Measurements from ENCODE around the gene SDR42E2. TPM values are rescaled to one million over a fixed set of nuclear protein-coding genes. Genes with fewer than 3 reads are reported as not detected.
A peak's percentile ranks its signal among the peaks of the same experiment; 100 is the strongest.

The SDR42E2 gene
- total and polyA plus RNA-seq, 2 donors from 2014 or later: not detected

GRCh38 chr16:22189473-22190080, 27.3 kb downstream of the SDR42E2 start:
- intact Hi-C loops (cut with DNase I): loop anchor here (5.0 kb wide), 1 partner anchor 187 kb away; the partner anchor contains the start of gene PDZD9
- TF ChIP-seq, protein P1, sequence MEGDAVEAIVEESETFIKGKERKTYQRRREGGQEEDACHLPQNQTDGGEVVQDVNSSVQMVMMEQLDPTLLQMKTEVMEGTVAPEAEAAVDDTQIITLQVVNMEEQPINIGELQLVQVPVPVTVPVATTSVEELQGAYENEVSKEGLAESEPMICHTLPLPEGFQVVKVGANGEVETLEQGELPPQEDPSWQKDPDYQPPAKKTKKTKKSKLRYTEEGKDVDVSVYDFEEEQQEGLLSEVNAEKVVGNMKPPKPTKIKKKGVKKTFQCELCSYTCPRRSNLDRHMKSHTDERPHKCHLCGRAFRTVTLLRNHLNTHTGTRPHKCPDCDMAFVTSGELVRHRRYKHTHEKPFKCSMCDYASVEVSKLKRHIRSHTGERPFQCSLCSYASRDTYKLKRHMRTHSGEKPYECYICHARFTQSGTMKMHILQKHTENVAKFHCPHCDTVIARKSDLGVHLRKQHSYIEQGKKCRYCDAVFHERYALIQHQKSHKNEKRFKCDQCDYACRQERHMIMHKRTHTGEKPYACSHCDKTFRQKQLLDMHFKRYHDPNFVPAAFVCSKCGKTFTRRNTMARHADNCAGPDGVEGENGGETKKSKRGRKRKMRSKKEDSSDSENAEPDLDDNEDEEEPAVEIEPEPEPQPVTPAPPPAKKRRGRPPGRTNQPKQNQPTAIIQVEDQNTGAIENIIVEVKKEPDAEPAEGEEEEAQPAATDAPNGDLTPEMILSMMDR (IDR thresholded peaks at IDR 0.05; ENCODE audit: borderline replicate concordance, extremely low read depth, insufficient read depth): no peak
- H3K9ac ChIP-seq (ENCODE audit: low read length in 3 of 3): peak overlapping the region; percentile 7 to 19 (median 17)
- no peaks in the 10 kb centered on the region for H3K36me3 ChIP-seq (ENCODE audit: control insufficient read depth in 2 of 3, insufficient read depth in 3 of 3, low read length in 3 of 3)
- FAIRE-seq: no peak
- peak overlapping the region; percentile 86 to 99 for H3K27ac ChIP-seq (ENCODE audit: low read depth in 2 of 2, low read length in 2 of 2)
- H3K4me1 ChIP-seq (ENCODE audit: control insufficient read depth in 2 of 3, insufficient read depth in 2 of 3, low read depth in 1 of 3, low read length in 3 of 3): peaks cover 0 to 26% (median 8%) of the 10 kb centered on the region in 3 donors
- H3K27me3 ChIP-seq (ENCODE audit: control insufficient read depth, insufficient read depth, low read length): no peaks in the 10 kb centered on the region
- H3K9me3 ChIP-seq (ENCODE audit: control insufficient read depth in 2 of 3, insufficient read depth in 1 of 3, low read length in 3 of 3): no peaks in the 10 kb centered on the region
- peak in 3 of 5 donors; percentile 55 to 87 (median 81) for DNase-seq
- H3K4me3 ChIP-seq (ENCODE audit: low read length in 3 of 3): peak overlapping the region; percentile 29 to 70 (median 49)

- TF ChIP-seq, protein P1 (IDR thresholded peaks at IDR 0.05; ENCODE audit: borderline replicate concordance, extremely low read depth, insufficient read depth): no peak
- H3K4me1 ChIP-seq (ENCODE audit: control insufficient read depth in 2 of 3, insufficient read depth in 2 of 3, low read depth in 1 of 3, low read length in 3 of 3): peaks cover 0 to 26% (median 8%) of the 10 kb centered on the region in 3 donors
- no peaks in the 10 kb centered on the region for H3K9me3 ChIP-seq (ENCODE audit: control insufficient read depth in 2 of 3, insufficient read depth in 1 of 3, low read length in 3 of 3)
- H3K9ac ChIP-seq (ENCODE audit: low read length in 3 of 3): peak overlapping the region; percentile 7 to 48 (median 17)
- DNase-seq (peak in 3 of 5 donors; percentile 96 to 100 (median 100)), FAIRE-seq (no peak)
- H3K36me3 ChIP-seq (ENCODE audit: control insufficient read depth in 2 of 3, insufficient read depth in 3 of 3, low read length in 3 of 3): no peaks in the 10 kb centered on the region
- intact Hi-C loops (cut with DNase I): no loop called here
- peak overlapping the region; percentile 29 to 70 (median 49) for H3K4me3 ChIP-seq (ENCODE audit: low read length in 3 of 3)
- no peaks in the 10 kb centered on the region for H3K27me3 ChIP-seq (ENCODE audit: control insufficient read depth, insufficient read depth, low read length)
- peak overlapping the region; percentile 86 to 99 for H3K27ac ChIP-seq (ENCODE audit: low read depth in 2 of 2, low read length in 2 of 2)
Observed at GRCh38 chr16:22190081-22190775, 27.9 kb downstream of the SDR42E2 start.

DNA sequence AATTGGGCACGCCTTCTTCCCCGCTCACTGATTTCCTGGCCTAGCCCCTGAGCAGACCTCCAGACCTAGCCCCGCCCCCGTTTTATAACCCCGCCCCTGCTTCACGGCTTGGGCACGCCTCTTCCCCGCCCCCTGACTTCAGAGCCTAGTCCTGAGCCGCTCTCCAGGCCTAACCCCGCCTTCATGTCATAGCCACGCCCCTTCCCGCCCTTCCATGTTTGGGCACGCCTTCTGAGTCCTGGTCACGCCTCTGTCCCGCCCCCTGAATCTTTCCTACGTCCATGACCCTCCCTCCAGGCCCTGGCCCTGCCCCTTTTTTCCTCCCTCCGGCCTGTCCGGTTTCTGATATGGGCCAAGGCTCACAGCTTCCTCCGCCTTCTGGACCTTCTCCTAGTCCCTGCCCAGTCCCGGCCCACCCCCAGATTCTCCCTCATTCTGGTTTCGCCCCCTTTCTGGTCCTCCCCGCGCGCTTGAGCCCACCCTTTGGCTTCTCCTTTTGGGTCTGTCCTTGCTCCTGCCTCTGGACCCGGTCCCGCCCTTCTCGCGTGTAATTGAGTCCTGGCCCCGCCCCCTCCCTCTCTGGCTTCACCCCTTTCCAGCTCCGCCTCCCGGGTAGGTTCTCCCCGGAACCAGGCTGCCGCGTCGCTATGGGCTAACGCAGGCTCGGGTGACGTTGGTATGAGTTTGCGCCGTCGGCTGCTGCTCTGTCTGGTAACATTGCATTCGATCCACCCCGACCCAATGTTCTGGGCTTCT, 28.6 kb downstream of the SDR42E2 start:
- H3K9me3 ChIP-seq (ENCODE audit: control insufficient read depth in 2 of 3, insufficient read depth in 1 of 3, low read length in 3 of 3): no peaks in the 10 kb centered on the region
- intact Hi-C loops (cut with DNase I): no loop called here
- FAIRE-seq (peak; percentile 86), DNase-seq (peak; percentile 99 to 100 (median 100))
- peak overlapping the region; percentile 69 to 83 (median 78) for H3K9ac ChIP-seq (ENCODE audit: low read length in 3 of 3)
- H3K4me1 ChIP-seq (ENCODE audit: control insufficient read depth in 2 of 3, insufficient read depth in 2 of 3, low read depth in 1 of 3, low read length in 3 of 3): peaks cover 0 to 26% (median 8%) of the 10 kb centered on the region in 3 donors
- no peaks in the 10 kb centered on the region for H3K27me3 ChIP-seq (ENCODE audit: control insufficient read depth, insufficient read depth, low read length)
- H3K27ac ChIP-seq (ENCODE audit: low read depth in 2 of 2, low read length in 2 of 2): peak overlapping the region; percentile 96 to 99
- H3K36me3 ChIP-seq (ENCODE audit: control insufficient read depth in 2 of 3, insufficient read depth in 3 of 3, low read length in 3 of 3): no peaks in the 10 kb centered on the region
- peak overlapping the region; percentile 70 to 75 (median 74) for H3K4me3 ChIP-seq (ENCODE audit: low read length in 3 of 3)
- TF ChIP-seq, protein P1 (IDR thresholded peaks at IDR 0.05; ENCODE audit: borderline replicate concordance, extremely low read depth, insufficient read depth): no peak

Data from kidney (tissue), 14 donors.